ENCODE results near the gene FIZ1.
"Not testable (repeated sequence)": the region's sequence is repeated elsewhere in the genome, so short reads cannot be mapped to it uniquely, and the experiment has no call there.

FIZ1 gene

DNA sequence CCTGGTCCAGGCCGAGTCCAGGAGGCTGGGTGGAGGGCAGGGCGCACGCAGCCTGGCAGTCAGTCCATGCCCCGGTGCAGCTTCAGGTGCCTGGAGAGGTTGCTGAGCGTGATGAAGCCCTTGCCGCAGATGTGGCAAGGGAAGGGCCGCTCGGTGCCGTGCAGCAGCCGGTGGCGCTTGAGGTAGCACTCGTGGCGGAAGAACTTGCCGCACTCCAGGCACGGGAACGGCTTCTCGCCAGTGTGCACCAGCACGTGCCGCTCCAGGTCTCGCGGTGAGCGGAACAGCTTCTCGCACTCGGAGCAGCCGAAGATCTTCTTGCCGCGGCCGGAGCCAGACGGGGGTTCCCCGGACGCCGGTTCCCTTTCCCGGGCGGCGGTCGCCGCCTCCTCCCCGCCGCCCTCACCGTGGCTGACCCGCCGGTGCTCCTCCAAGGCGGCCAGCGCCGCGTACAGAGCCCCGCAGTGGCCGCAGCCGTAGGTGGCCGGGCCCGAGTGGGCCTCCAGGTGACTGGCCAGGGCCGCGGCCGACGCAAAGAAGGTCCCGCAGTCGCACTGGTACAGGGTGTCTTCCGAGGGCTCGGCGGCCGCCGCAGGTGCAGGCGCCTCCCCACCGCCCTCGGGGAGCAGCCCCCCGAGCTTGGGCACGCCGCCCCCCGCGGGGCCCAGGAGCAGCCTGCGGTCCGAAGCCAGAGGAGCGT lies 6.8 kb downstream of the FIZ1 start:
- DNase-seq: no peak

DNA sequence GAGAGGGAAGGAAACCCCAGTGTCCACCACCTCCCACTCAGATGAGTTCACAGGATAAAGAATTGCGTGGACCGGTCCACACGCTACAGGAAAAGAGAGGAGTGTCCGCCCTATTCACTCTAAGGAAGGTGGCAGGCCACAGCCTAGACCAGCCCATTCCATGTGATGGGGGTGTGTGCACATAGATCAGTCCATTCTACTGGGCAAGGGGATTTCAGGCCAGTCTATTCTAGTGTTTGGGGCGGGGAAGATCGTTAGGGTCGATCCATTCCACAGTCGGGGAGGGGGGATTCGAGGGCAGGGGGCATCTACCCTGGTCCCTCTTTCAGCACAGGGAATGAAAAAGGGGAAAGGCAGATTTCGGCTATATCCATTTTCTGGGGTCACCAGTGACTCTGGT lies 7.8 kb downstream of the FIZ1 start:
- peak; percentile 18 for DNase-seq

- peak; percentile 75 for DNase-seq
Observed at GRCh38 chr19:55590617-55591016, 8.7 kb downstream of the FIZ1 start.

GRCh38 chr19:55590109-55590508 lies 9.2 kb downstream of the FIZ1 start:
- no peak for DNase-seq

- no peak for DNase-seq
Observed at GRCh38 chr19:55588738-55589137, 10.6 kb downstream of the FIZ1 start.

- DNase-seq: peak; percentile 99
Observed at GRCh38 chr19:55586976-55587668, 12.2 kb downstream of the FIZ1 start.

- peak; percentile 95 for DNase-seq
Observed at GRCh38 chr19:55585658-55586339, 13.5 kb downstream of the FIZ1 start.

DNA sequence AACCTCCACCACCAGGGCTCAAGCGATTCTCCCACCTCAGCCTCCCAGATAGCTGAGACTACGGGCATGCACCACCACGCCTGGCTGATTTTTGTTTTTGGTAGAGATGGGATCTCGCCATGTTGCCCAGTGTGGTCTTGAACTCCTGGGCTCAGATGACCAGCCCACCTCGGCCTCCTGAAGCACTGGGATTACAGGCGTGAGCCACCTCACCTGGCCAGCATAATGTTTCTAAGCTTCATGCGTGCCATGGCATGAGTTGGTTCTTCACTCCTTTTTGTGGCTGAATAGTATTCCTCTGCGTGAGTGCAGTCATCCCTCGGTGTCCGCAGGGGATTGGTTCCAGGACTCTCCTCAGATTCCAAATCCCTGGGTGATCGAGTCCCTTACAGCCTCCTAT lies 14.4 kb downstream of the FIZ1 start:
- no peak for DNase-seq

DNA sequence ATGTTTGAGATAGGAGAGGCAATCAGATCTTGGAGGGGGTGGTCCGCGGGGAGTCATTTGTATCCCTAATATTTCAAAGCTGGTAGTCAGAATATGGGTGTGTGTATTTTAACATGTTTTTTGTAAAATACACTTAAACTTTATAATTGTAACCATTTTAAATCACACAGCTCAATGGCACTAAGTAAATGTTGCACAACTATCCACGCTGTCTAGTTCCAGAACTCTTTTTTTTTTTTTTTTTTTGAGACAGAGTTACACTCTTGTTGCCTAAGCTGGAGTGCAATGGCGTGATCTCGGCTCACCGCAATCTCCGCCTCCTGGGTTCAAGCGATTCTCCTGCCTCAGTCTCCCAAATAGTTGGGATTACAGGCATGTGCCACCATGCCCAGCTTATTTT lies 15.4 kb downstream of the FIZ1 start:
- not testable (repeated sequence) for DNase-seq

DNA sequence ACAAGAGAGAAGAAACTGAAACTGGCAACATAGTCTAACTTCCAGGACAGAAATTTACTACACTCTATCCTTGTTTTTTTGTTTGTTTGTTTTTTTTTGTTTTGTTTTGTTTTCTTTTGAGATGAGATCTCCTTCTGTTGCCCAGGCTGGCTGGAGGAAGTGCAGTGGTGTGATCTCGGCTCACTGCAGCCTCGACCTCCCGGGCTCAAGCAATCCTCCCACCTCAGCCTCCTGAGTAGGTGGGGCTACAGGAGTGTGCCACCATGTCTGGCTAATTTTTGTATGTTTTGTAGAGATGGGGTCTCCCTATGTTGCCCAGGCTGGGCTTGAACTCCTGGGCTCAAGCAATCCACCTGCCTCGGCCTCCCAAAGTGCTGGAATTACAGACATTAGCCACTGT lies 17.0 kb downstream of the FIZ1 start:
- not testable (repeated sequence) for DNase-seq

GRCh38 chr19:55581823-55582223 lies 17.5 kb downstream of the FIZ1 start:
- DNase-seq: peak; percentile 66

- DNase-seq: peak; percentile 66
Observed at GRCh38 chr19:55581145-55581822, 18.0 kb downstream of the FIZ1 start.

GRCh38 chr19:55580628-55581144 lies 18.6 kb downstream of the FIZ1 start, which contains the start of gene ZNF579:
Gene ZNF579, minus strand, starts transcription at chr19:55580848. Its CDS starts 1,209 bp downstream, at chr19:55579639.
- DNase-seq: peak; percentile 97

DNA sequence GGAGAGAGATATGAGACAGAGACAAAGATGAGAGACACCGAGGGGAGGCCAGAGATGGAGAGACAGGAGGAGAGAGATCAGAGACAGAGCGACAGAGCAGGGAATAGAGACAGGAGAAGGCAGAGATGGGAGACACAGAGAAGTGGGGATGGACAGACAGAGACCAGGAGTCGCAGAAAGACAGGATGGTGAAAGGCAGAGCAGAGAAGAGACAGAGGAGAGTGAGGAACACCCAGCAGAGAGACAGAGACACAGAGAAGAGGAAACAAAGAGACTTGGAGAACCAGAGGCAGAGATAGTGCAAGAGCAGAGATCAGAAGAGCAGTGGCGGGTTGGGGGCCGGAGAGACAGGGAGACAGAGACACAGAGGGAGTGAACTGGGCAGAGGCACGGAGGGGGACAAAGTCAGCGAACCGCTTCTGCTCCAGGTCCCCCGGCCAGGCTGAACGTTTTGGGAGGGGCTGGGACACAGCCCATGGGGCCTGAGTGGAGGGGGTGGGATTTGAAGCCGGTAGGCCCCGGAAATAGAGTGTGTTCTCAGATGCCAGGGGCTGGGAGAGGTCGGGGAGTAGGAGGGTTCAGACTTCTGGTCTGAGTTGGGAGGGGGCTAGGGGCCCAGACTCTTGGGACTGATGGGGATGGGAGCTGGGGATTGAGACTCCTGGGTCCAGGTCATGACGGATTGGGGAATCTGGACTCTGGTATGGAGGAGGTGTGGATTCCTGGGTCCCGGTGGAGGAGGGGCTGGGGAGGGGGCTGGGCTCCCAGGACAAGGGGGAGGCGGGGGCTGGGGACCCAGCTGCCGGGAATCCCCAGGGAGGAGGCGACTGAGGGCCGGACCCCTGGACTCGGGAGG lies 19.3 kb downstream of the FIZ1 start:
- DNase-seq: peak; percentile 65

GRCh38 chr19:55578761-55579747 lies 20.3 kb downstream of the FIZ1 start:
- no peak for DNase-seq

- DNase-seq: no peak
Observed at GRCh38 chr19:55578031-55578760, 21.1 kb downstream of the FIZ1 start.

DNA sequence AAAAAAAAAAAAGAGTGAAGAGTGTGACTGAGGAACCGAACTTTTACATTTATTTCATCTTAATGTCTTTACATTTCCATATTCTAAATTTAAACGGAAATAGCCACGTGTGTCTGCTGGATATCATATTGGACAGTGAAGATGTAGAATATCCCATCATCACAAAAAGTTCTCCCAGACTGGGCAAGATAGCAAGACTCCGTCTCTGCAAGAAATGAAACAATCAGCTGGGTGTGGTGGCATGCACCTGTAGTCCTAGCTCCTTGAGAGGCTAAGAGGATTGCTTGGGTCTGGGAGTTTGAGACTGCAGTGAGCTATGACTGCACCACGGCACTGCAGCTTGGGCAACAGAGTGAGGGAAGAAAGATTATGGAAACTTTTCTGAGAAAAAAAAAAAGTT lies 22.6 kb downstream of the FIZ1 start:
- DNase-seq: no peak

GRCh38 chr19:55573929-55574328 lies 25.4 kb downstream of the FIZ1 start:
- DNase-seq: not testable (repeated sequence)

- DNase-seq: not testable (repeated sequence)
Observed at GRCh38 chr19:55569477-55569876, 29.8 kb downstream of the FIZ1 start.
